Activated T-cell treated with anti-CD3 and anti-CD28 coated beads for 48 hours (primary cell): Measurements from ENCODE around the gene METTL8.
"Not testable (repeated sequence)": the region's sequence is repeated elsewhere in the genome, so short reads cannot be mapped to it uniquely, and the experiment has no call there.

Source experiments
- DNase-seq: peaks from one replicate; pipeline ENCODE4 v3.0.0-alpha.2; 2020; ENCODE audit warnings: low read depth

The METTL8 gene

DNA sequence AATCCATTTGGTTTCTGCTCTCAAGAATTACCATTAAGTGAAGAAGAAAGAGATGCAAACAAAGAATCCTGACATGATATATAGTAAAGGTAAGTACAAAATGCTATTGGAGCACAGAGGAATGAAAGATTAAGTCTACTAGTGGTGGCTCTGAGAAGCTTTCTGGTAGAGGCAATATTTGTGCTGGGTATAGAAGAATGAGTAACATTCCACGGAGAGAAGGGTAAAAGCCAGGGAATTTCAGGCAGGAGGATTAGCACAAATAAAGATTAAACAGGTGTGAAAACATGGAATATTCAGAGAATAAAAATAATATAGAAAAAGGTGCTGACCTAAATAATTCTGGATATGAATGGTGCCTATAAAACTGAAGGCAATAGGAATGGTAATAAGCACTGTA is 31.8 kb downstream of the METTL8 start:
- no peak for DNase-seq

DNA sequence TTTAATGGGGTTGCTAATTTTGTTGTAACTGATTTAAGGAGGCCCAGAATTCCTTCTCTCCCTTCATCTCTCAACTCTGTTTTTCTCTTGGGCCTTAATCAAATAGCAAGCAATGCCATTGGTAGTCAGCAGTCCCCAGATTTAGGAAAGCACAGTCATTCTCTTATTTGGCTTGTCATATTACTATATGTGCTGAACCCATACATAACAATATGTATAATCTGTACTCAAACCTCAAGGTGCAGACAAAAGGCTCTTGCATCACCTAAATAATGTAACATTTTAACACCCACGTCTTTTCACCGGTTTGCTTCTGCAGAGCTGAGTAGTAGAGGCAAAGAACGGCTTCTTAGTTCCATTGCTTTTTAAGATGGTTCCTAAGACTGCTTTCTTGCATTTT is 33.4 kb downstream of the METTL8 start:
- no peak for DNase-seq

DNA sequence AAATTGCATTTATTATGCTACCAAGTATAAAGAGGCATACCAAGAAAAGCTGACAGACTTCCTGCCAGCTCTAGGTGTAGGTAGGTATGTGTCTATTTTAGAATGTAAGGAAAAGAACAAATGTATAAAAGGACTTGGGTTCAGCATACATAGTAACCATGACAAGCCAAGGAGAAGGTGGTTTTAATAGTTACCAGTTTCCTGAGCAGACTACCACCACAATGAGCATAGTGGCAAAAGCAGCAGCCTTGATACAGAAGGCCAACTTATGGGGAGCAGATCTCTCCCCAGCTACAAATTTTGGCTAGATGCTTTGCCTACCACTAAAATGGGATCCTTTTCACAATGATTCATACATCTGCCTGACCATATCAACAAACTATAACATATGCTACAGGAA is 34.5 kb downstream of the METTL8 start:
- no peak for DNase-seq

DNA sequence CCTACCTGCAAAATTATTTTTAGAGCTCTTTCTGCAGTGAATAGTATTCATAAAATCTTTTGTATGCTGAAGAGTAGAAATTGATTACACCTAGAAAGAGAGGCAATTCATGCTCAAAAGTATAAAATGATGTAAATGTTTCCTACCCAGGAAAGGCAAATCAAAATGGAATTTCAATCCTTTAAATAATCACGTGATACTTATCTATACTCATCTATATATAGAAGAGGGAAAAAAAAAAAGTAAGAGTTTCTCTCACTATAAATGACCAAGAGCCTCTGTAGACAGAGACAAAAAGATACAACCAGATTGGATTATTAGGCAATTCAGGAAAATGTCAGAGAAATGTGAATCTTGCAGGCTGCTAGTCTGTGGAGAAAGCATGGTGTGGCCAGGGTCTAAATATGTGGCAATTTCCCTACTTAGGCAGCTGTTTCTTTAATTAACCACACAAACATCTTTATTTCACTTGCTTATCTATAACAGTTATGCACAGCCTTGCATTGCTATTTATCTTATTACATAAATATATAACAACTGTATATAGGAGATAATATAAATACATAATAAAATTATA is 39.5 kb downstream of the METTL8 start:
- no peak for DNase-seq

DNA sequence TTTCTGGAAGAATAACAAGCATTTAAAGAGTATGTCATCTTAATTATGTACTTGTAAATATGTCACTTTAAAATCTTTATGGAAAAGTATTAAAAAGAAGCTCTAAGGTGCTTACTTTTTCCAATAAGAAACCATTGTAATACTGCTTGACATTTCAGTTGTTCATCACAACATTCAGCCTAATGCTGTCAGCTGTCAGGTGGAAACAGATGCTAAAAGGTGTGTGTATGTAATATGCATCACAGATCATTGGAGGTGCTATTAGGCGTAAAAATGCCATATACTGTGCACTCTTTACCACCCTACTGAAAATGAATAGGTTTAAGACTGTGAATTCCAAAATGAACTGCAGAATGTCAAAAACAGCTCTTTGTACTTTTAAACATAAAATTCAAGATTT is 40.3 kb downstream of the METTL8 start:
- no peak for DNase-seq

DNA sequence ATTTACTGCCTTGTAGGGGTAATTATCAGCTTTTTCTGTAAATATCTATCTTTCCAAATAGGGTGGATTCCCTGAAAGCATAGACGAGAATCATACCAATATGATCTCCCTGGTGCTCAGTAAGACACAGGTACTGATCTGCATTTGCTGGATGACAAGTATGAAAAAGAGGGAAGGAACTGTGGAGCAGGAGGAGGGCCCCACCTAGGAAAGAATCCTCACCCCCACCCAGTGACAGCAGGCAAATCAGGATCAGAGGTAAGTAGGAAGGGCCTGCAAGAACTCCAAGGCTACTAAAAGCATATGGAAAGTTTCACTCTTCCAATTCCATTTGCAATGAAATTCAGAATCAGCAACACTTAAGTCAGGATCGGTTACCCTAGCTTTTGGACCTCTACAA is 42.3 kb downstream of the METTL8 start:
- no peak for DNase-seq

DNA sequence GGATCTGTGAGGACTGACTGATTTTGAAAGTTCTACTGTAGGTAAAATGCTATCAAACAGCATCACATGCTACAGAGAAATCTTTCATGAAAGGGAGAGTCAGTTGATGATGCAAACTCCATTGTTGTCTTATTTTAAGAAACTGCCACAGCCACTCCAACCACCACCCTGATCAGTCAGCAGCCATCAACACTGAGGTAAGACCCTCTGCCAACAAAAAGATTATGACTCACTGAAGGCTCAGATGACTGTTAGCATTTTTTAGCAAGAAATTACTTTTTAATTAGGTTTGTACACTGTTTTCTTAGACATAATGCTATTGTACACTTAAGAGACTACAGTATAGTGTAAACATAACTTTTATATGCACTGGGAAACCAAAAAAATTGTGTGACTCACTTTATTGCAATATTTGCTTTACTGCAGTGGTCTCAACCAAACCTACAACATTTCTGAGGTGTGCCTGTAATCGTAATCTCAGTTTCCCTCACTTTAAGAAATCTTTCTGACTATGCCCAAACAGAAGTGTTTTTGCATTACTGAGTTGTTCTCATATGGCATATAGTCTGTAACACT is 42.8 kb downstream of the METTL8 start:
- peak; percentile 15 for DNase-seq

DNA sequence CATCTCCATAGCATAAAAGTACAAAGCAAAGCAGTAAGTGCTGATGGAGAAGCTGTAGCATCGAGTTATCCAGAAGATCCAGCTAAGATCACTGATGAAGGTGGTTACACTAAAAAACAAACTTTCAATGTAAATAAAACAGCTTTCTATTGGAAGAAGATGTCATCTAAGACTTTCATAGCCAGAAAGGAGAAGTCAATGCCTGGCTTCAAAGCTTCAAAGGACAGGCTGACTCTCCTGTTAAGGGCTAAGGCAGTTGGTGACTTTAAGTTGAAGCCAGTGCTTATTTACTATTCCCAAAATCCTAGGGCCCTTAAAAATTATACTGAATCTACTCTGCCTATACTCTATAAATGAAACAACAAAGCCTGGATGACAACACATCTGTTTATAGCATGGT is 44.0 kb downstream of the METTL8 start:
- no peak for DNase-seq

DNA sequence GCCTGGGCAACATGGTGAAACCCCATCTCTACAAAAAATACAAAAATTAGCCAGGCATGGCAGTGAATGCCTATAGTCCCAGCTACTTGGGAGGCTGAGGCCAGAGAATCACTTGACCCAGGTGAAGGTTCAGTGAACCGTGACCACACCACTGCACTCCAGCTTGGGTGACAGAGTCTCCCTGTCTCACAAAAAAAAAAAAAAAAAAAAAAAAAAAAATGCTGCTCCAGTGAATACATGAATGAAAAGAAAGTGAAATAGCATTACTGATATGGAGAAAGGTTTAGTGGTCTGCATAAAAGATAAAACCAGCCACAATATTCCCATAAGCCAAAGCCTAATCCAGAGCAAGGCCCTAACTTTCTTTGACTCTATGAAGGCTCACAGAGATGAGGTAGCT is 44.5 kb downstream of the METTL8 start:
- no peak for DNase-seq

DNA sequence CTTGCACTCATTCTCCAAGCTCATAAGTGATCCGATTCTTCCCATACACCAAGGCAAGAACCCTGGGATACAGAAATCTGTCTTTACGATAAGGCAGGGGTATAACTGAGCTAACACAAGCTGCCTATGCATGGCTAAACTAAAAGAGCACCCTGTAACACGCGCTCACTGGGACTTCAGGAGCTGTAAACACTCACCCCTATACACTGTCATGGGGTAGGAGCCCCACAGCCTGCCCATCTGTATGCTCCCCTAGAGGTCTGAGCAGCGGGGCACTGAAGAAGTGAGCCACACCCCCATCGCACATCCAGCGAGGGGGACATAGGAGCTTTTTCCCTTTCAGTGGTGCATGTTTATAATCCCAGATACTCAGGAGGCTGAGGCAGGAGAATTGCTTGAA is 46.7 kb downstream of the METTL8 start:
- no peak for DNase-seq

DNA sequence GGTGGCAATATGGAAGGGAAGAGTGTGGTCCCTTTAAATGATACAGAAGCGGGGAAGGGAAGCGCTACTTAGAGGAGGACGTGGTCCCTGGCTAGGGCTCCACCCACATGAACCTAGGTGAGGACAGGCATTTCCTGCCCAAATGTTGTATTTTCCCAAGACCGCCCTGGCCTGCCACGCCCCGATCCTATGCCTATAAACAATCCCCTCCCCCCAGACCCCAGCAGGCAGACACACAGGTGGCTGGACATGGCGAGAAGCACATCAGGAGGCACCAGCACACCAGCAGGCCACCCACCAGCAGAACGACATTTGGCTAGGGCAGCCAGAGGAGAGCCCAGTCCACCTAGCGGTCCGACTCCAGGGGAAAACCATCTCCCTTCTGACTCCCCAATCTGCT is 47.2 kb downstream of the METTL8 start:
- no peak for DNase-seq

DNA sequence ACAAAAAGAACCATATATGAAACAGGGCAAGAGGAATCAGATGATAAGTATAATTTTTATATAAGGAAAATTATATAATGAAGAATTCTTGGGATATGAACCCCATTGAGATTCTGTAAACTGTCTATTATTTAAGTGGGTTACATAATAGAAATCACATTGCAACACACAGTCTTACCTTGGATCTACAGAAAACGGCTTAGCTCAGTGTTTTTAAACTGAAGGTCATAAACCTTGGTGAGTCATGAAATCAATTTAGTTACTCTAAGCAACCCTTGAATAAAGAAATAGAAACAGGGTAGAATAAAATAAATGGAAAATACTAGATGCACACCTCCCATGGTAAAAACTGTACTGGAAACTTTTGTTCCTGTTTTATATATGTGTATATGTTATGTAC is 50.7 kb downstream of the METTL8 start:
- no peak for DNase-seq

DNA sequence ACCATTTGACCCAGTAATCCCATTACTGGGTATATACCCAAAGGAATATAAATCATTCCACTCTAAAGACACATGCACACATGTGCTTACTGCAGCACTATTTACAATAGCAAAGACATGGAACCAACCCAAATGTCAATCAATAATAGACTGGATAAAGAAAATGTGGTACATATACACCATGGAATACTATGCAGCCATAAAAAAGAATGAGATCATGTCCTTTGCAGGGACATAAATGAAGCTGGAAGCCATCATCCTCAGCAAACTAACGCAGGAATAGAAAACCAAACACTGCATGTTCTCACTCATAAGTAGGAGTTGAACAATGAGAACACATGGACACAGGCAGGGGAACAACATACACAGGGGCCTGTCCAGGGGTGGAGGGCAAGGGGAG is 51.6 kb downstream of the METTL8 start:
- DNase-seq, result not testable (repeated sequence)

DNA sequence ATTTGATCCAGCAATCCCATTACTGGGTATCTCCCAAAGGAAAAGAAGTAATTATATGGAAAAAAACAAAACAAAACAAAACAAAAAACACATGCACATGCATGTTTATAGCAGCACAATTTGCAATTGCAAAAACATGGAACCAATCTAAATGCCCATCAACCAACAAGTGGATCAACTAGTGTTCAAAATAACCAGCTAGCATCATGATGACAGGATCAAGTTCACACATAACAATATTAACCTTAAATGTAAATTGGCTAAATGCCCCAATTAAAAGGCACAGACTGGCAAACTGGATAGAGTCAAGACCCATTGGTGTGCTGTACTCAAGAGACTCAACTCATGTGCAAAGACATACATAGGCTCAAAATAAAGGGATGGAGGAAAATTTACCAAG is 55.9 kb downstream of the METTL8 start:
- not testable (repeated sequence) for DNase-seq

DNA sequence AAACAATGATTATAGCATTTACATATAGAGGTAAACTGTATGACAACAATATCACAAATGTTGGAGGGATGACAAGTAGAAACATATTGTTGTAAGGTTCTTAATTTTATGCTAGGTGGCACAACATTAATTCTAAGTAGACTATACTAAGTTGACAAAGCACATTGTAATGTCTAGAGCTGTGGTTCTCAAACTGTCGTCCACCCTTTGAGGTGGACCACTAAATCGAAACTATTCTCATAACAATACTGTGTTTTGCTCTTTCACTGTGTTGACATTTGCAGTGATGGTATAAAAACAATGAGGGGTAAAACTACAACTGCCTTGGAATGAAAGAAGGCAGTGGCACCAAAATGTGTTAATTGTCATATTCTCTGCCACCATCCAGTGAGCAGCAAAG is 66.1 kb downstream of the METTL8 start:
- DNase-seq, result no peak

DNA sequence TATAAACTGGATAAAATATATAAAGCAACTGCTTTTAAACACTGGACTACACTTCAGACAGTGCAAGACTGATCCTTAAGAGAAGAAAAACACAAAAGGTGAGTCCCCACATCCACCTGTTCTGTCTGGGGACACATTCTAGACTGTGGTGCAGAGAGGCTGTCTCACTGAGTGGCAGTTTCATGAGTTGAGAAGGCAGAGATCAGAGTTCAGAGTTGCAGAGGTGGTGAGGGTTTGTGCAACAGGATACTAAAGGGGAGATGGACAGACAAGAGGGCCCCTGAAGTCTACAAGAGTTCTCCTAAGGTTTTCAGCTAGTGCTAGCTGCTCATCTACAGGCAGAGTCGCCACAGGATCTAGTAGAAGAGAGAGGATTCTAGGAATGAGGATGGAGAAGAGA is 68.0 kb downstream of the METTL8 start:
- no peak for DNase-seq

DNA sequence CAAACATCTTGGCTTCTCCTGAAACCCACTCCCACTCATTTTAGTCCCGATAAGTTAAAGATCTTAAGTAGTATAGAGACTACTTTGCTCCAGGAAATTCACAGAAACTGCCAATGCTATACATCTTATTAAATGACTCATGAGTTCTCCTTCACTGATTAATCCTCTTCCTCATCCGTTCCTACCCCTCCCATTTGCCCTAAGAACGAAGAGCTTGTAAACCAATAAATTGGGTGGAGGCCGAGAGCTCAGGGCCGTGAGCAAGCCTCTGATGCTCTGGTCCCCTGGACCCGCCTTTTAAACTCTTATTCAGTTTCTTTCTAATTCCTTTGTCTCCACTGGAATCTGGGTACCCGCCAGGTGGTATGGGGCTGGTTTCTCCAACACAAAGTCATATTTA is 68.6 kb downstream of the METTL8 start:
- DNase-seq, result no peak

DNA sequence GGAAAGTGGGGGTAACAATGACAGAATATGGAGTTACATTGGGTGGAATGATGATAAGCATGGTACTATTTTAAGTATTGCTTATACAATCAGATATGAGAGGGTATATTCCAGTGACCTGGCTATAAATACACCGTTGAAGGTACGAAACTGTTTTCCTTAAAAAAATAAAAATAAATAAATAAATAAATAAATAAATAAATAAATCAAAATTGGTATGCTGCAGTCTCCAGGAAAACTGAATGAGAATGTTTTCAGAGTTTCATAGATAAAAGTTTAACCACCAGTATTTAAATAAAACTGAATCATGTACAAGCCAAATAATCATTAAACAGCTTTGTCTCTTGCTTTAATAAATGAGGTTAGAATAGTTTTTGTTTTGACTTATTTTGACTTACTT is 71.4 kb downstream of the METTL8 start:
- no peak for DNase-seq

DNA sequence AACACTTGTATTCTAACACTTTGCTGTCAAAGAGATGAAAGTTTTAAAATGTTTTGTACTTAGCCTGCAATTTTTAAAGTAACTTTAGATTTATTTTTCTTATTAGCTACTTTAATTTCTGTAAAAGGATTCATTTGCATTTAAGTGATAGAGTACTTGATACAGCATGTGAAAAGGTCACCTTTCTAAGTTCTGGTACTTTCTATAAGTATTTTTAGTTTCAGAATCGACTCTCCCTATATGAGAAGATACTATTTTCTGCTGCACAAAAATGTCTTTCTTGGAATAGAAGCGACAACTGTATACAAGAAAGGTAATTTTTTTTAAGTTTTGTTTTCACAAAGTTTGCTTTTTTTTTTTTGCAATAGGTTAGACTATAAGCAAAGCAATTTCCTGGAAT is 72.9 kb downstream of the METTL8 start:
- DNase-seq, result no peak

DNA sequence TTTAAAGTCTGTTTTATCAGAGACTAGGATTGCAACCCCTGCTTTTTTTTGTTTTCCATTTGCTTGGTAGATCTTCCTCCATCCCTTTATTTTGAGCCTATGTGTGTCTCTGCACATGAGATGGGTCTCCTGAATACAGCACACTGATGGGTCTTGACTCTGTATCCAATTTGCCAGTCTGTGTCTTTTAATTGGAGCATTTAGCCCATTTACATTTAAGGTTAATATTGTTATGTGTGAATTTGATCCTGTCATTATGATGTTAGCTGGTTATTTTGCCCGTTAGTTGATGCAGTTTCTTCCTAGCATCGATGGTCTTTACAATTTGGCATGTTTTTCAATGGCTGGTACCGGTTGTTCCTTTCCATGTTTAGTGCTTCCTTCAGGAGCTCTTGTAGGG is 80.0 kb downstream of the METTL8 start:
- DNase-seq, result not testable (repeated sequence)

DNA sequence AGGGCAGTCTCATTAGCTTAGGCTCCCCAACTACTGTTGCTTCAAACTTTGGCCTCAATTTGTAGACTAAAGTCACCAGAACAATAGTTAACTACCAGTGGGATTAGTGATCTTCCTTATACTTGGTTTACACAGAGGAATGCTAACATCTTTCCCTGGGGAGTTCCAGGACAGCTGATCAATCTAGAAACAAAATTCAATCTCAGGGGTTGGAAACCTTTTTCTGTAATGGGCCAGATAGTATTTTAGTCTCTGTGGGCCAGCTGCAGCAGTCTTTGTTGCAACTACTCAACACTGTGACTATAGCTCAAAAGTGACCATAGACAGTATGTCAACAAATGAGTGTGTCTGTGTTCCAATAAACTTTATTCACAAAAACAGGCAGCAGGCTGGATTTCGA is 85.7 kb downstream of the METTL8 start:
- DNase-seq, result no peak

DNA sequence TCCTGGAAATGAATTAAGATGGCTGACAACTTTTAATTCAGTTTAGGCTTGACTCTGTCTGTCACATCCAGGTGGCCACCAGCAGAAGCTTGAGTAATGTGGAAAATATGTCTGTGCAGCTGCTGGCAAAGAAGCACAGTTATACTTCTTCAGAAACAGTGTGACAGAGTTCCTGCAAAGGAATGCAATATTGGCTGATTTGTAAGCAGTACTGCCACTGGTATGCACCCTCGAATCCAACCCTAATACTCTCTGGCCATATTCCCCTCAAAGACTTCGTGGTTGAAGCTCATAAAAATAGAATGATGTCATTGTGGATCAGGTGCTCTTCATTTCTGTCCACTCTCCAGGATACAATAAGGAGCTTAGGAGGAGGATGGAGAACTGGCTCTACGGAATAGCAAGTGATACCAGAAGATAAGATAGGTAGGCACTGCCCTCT is 86.2 kb downstream of the METTL8 start:
- DNase-seq, result no peak

DNA sequence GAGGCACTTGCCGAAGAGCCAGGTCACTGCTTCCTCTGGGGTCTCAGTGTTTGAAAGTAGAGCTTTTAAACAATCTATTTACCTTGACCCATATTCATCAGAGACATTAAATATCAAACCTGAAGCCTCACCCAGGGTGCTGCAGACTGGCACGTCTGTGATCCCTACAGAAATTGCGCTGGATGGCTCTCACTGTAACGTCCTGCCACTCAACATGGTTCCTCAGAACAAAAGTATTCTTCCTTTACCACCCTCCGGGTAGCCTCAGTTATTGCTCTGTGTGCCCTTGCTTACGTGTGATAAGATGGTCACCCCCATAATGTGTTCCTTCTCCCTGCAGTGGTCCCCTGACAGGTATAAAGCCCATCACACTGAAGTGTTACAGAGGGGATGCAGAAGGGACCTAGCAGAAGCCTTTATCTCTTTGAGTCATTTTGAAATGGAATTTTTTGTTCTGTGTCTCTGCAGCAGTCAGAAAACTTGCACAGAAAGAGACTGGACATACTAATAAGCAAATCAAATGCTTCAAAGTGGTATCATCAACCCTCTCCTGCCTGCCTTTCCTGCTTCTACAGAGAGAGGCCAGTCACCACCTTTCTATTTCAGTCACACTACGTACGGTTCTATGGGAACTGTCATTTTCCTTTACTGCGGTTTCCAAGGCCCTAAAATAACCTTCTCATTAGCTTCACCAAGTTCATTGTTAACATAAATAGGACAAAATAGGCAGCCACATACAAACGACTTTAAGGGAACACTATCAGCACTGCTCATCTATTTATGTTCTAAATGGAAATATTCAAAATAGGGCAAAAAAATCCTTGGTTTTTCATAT is 86.8 kb downstream of the METTL8 start:
- DNase-seq, result no peak
